T-helper 1 cell treated with Interleukin-12 subunit alpha and Interleukin-12 subunit beta and Interleukin-4 antibody, amounts not matched to agents 30 μg/mL and 1 μg/mL, for 36 hours (primary cell): ENCODE data around the gene QSOX2.
A peak's percentile ranks its signal among the peaks of the same experiment; 100 is the strongest.
"Not testable (repeated sequence)": the region's sequence is repeated elsewhere in the genome, so short reads cannot be mapped to it uniquely, and the experiment has no call there.

Source experiments
- H3K27ac Mint-ChIP-seq: one replicate; pipeline ENCODE4 v1.8.0; 2021; ENCODE audit warnings: mild to moderate bottlenecking, mixed read lengths
- H3K27me3 Mint-ChIP-seq: one replicate; pipeline ENCODE4 v1.8.0; 2021; ENCODE audit warnings: low read depth, mixed read lengths
- H3K36me3 Mint-ChIP-seq: one replicate; pipeline ENCODE4 v1.8.0; 2021; ENCODE audit warnings: low read depth, mixed read lengths
- H3K4me1 Mint-ChIP-seq: one replicate; pipeline ENCODE4 v1.8.0; 2021; ENCODE audit warnings: low read depth, mixed read lengths
- H3K4me3 Mint-ChIP-seq: one replicate; pipeline ENCODE4 v1.8.0; 2021; ENCODE audit warnings: mild to moderate bottlenecking, moderate library complexity, mixed read lengths
- H3K9me3 Mint-ChIP-seq: one replicate; pipeline ENCODE4 v1.8.0; 2021; ENCODE audit warnings: mixed read lengths

The QSOX2 gene

GRCh38 chr9:136275655-136276429 is 30.2 kb upstream of the QSOX2 start:
- H3K36me3 Mint-ChIP-seq: no peaks in the 10 kb centered on the region
- no peaks in the 10 kb centered on the region for H3K4me1 Mint-ChIP-seq
- H3K9me3 Mint-ChIP-seq: no peaks in the 10 kb centered on the region
- no peak overlapping the region for H3K27ac Mint-ChIP-seq
- H3K27me3 Mint-ChIP-seq: no peaks in the 10 kb centered on the region
- no peak overlapping the region for H3K4me3 Mint-ChIP-seq

- Mint-ChIP-seq H3K36me3 (no peaks in the 10 kb centered on the region), H3K4me3 (no peak overlapping the region), H3K4me1 (no peaks in the 10 kb centered on the region), H3K27me3 (no peaks in the 10 kb centered on the region), H3K9me3 (no peaks in the 10 kb centered on the region), H3K27ac (no peak overlapping the region)
These were observed 29.4 kb upstream of the QSOX2 start for GRCh38 chr9:136274786-136275654.

DNA sequence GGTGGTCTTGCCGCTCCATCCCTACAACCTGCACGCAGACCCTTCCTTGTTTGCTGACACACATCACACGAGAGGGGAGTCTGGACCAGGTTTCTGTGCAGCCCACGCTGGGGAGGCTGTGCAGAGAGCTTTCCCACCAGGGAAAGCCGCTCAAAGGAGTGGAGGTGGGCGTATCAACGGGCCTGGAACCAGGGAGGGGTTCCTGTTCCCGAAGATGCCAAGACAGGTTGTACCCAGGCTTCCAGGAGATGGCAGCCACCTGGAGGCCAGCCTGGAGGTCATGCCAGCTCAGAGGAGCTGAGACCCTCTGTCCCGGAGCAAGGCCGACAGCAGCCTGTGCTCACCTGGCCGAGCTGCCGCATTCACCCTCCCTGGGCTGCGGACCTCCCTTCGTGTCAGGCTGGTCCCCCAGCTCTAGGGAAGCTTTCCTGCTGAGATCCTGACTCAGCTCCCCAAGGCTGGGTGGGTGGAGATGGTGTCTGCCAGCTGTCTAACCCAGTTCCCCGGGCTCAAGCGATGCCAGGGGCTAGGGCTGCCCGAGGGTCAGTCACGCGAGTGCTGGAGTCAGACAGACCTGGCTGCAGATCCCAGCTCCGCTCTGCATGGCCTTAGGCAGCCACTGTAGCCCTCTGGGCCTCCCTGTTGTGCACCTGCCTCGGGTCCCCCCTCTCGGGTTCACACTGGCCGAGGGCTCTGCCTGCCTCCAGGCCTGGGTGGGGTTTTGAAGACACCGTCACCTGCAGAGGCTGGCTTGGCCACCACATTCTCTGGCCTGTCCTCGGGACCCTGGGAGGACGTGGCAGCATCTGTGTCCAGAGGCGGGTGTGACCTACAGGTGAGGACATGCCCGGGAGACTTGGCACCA is 28.5 kb upstream of the QSOX2 start:
- Mint-ChIP-seq H3K27ac (no peak overlapping the region), H3K9me3 (no peaks in the 10 kb centered on the region), H3K36me3 (no peaks in the 10 kb centered on the region), H3K4me3 (no peak overlapping the region), H3K4me1 (no peaks in the 10 kb centered on the region), H3K27me3 (peaks cover under 1% of the 10 kb centered on the region)

DNA sequence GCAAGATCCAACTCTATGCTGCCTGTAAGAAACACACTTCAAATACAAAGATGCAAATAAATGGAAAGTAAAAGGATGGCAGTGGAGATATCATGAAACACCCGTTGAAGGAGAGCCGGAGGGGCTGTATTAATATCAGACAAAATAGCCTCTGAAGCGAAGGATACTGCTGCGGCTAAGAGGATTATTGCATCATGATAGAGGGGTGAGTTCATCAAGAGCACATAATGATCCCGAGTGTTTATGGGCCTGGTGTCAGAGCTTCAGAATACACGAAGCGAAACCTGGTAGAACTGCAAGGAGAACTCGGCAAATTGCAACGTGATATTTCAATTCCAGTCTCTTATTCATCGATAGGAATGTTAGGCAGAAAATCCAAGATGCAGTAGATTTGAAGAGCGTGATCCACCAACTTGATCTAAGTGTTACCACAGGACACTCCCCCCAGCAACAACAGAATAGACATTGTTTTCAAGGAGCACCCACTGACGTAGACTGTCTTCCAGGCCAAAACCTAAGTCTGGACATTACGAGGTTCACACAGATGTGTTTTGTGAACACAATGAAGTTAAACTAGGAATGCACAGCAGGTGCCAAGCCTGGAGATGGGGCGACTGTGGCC is 27.7 kb upstream of the QSOX2 start:
- H3K4me1 Mint-ChIP-seq: no peaks in the 10 kb centered on the region
- peaks cover 7% of the 10 kb centered on the region for H3K27me3 Mint-ChIP-seq
- no peaks in the 10 kb centered on the region for H3K9me3 Mint-ChIP-seq
- H3K4me3 Mint-ChIP-seq: no peak overlapping the region
- H3K36me3 Mint-ChIP-seq: no peaks in the 10 kb centered on the region
- H3K27ac Mint-ChIP-seq: no peak overlapping the region

- Mint-ChIP-seq H3K4me3 (no peak overlapping the region), H3K27ac (no peak overlapping the region)
These were observed 24.6 kb upstream of the QSOX2 start for GRCh38 chr9:136270173-136270705.

DNA sequence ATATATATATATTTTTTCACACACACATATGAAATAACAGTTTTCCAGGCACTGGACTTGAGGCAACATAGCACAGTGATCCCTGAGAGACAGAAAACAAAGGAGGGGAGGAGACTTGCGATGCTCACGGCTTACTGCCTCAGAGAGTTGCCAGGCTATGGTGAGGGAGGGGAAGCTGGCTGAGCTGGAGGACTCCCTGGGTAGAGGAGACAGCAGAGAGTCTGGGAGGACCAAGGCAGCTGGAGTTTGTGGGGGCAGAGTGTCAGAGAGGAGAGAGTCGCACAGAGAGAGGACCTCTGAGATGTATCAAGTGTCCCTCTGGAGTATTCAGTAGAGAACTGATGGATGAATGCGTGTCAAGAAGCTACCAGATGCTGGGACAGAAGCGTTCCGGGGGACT is 23.1 kb upstream of the QSOX2 start:
- Mint-ChIP-seq H3K27me3 (peaks cover 7% of the 10 kb centered on the region), H3K4me1 (no peaks in the 10 kb centered on the region), H3K36me3 (no peaks in the 10 kb centered on the region), H3K4me3 (no peak overlapping the region), H3K9me3 (no peaks in the 10 kb centered on the region), H3K27ac (no peak overlapping the region)

More at GRCh38 chr9:136270173-136270705, 24.6 kb upstream of the QSOX2 start:
- no peaks in the 10 kb centered on the region for H3K4me1 Mint-ChIP-seq
- no peaks in the 10 kb centered on the region for H3K9me3 Mint-ChIP-seq
- no peaks in the 10 kb centered on the region for H3K36me3 Mint-ChIP-seq
- peaks cover 7% of the 10 kb centered on the region for H3K27me3 Mint-ChIP-seq

DNA sequence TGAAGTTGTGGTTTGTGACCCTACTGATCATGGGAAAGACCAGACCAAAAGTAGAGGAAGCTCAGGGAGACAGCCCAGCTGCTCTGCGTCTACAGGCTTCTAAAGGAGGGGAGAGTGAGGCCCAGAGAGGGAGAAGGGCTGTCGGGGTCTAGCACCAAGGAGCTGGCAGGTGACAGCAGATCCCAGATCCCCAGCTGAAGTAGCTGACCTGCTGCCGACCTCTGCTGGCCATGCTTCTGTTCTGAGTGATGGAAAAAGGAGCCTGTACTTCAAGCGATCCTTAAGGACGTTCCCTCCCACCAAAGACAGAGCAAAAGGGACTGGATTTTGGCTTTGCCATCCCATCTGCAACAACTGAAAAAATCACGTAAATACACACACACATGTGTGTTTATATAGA is 22.7 kb upstream of the QSOX2 start:
- H3K36me3 Mint-ChIP-seq: no peaks in the 10 kb centered on the region
- H3K4me1 Mint-ChIP-seq: no peaks in the 10 kb centered on the region
- H3K27me3 Mint-ChIP-seq: peaks cover 7% of the 10 kb centered on the region
- H3K27ac Mint-ChIP-seq: no peak overlapping the region
- H3K9me3 Mint-ChIP-seq: no peaks in the 10 kb centered on the region
- H3K4me3 Mint-ChIP-seq: peak overlapping the region; percentile 72

GRCh38 chr9:136267261-136268111 is 21.9 kb upstream of the QSOX2 start:
- H3K4me1 Mint-ChIP-seq: no peaks in the 10 kb centered on the region
- H3K27me3 Mint-ChIP-seq: peaks cover 7% of the 10 kb centered on the region
- no peaks in the 10 kb centered on the region for H3K9me3 Mint-ChIP-seq
- H3K4me3 Mint-ChIP-seq: peak overlapping the region; percentile 72
- no peaks in the 10 kb centered on the region for H3K36me3 Mint-ChIP-seq
- H3K27ac Mint-ChIP-seq: peak overlapping the region; percentile 75

GRCh38 chr9:136266641-136267040 is 21.0 kb upstream of the QSOX2 start:
- H3K36me3 Mint-ChIP-seq, H3K9me3 Mint-ChIP-seq, H3K4me1 Mint-ChIP-seq, H3K27me3 Mint-ChIP-seq: not testable (repeated sequence)
- H3K4me3 Mint-ChIP-seq: peak overlapping the region; percentile 71
- H3K27ac Mint-ChIP-seq: peak overlapping the region; percentile 75

- H3K4me1 Mint-ChIP-seq: no peaks in the 10 kb centered on the region
- H3K27ac Mint-ChIP-seq: no peak overlapping the region
- no peaks in the 10 kb centered on the region for H3K9me3 Mint-ChIP-seq
- peaks cover 7% of the 10 kb centered on the region for H3K27me3 Mint-ChIP-seq
- no peaks in the 10 kb centered on the region for H3K36me3 Mint-ChIP-seq
- H3K4me3 Mint-ChIP-seq: no peak overlapping the region
These were observed 20.1 kb upstream of the QSOX2 start for GRCh38 chr9:136265561-136266355.

- H3K27me3 Mint-ChIP-seq: peaks cover 7% of the 10 kb centered on the region
- H3K4me1 Mint-ChIP-seq: no peaks in the 10 kb centered on the region
- no peak overlapping the region for H3K4me3 Mint-ChIP-seq
- no peaks in the 10 kb centered on the region for H3K9me3 Mint-ChIP-seq
- H3K36me3 Mint-ChIP-seq: no peaks in the 10 kb centered on the region
- no peak overlapping the region for H3K27ac Mint-ChIP-seq
These were observed 19.1 kb upstream of the QSOX2 start for GRCh38 chr9:136264441-136265405.

GRCh38 chr9:136264031-136264430 is 18.4 kb upstream of the QSOX2 start:
- Mint-ChIP-seq H3K36me3 (no peaks in the 10 kb centered on the region), H3K27ac (no peak overlapping the region), H3K4me1 (no peaks in the 10 kb centered on the region), H3K27me3 (peaks cover 5% of the 10 kb centered on the region), H3K4me3 (no peak overlapping the region), H3K9me3 (no peaks in the 10 kb centered on the region)
